Measurements from ENCODE around the gene IPO5. TPM values are rescaled to one million over a fixed set of nuclear protein-coding genes. Genes with fewer than 3 reads are reported as not detected.
"Not testable (repeated sequence)": the region's sequence is repeated elsewhere in the genome, so short reads cannot be mapped to it uniquely, and the experiment has no call there.

IPO5 gene
- total RNA-seq, 2 experiments from 2014 or later: 256 to 258 TPM

DNA sequence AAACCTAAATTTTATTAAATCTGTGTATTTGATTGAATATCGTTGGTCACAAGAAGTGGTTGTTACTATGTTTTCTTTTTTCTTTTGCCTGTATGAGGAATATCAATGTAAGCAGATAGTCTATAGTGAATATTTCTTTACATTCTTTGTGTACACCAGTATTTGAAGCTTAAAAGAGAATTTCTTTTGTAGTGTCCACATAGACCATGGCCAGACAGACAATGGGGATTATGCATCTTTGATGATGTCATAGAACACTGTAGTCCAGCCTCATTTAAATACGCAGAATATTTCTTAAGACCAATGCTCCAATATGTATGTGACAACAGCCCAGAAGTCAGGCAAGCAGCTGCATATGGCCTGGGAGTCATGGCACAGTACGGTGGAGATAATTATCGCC, 64.8 kb downstream of the IPO5 start:
- ATAC-seq (no peak), DNase-seq (no peak)
- no peaks in the 10 kb centered on the region for H3K27me3 Mint-ChIP-seq
- CTCF ChIA-PET: no interaction called here
- H3K4me1 Mint-ChIP-seq: no peaks in the 10 kb centered on the region
- H3K27ac Mint-ChIP-seq: no peak overlapping the region
- POLR2A ChIA-PET: no interaction called here
- no peak overlapping the region for H3K4me3 Mint-ChIP-seq
- H3K9me3 Mint-ChIP-seq (ENCODE audit: low read depth): no peaks in the 10 kb centered on the region
- intact Hi-C loops (cut with DNase I, micrococcal nuclease): no loop called here
- peaks cover 61% of the 10 kb centered on the region for H3K36me3 Mint-ChIP-seq (ENCODE audit: low read depth)

DNA sequence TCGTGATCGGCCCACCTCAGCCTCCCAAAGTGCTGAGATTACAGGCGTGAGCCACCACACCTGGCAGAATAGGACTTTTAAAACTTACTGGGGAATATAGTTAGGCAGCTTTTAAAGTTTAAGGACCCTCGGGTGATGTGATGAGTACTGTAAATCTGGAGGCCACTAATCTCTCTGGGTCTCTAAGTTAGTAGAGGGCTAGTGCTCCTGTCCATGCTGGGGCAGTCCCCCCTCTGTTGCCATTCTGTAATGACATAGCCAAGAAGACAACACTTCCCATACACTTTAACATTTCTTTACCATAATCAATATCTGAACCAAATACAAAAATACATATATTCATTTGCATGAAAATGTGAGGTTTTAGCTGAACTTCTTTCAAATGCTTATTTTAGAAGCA, 65.7 kb downstream of the IPO5 start:
- ChIA-PET POLR2A (no interaction called here), CTCF (no interaction called here)
- ATAC-seq: no peak
- intact Hi-C loops (cut with DNase I, micrococcal nuclease): no loop called here
- Mint-ChIP-seq H3K9me3 (ENCODE audit: low read depth) (no peaks in the 10 kb centered on the region), H3K36me3 (ENCODE audit: low read depth) (peaks cover 59% of the 10 kb centered on the region), H3K27me3 (no peaks in the 10 kb centered on the region), H3K4me3 (no peak overlapping the region), H3K4me1 (no peaks in the 10 kb centered on the region), H3K27ac (no peak overlapping the region)
- DNase-seq: no peak

DNA sequence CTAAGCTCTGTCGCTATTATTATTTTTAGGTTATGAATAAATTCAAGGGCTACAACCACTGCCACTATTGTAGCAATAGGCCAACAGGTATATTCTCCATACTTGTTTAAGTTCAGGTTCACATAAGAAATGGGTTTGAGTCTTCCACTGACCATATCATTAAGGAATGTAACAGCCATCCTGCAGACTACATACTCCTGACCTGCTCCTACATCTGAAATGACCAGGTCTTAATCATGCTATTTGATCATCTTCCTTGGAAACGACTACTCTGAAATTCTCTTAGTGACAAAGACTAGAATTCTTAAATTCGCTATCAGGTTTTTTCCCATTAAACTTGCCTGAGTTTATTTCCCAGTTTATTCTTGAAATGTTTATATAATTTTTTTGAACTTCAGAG, 66.8 kb downstream of the IPO5 start:
- ATAC-seq: no peak
- no peaks in the 10 kb centered on the region for H3K27me3 Mint-ChIP-seq
- H3K27ac Mint-ChIP-seq: no peak overlapping the region
- ChIA-PET CTCF (no interaction called here), POLR2A (interaction anchor here (0.7 kb wide), 1 partner anchor 1395 kb away, joined by 4 read pairs; no protein-coding TSS in a partner anchor)
- H3K36me3 Mint-ChIP-seq (ENCODE audit: low read depth): peaks cover 54% of the 10 kb centered on the region
- H3K4me3 Mint-ChIP-seq: no peak overlapping the region
- DNase-seq: no peak
- intact Hi-C loops (cut with DNase I, micrococcal nuclease): loop anchor here in 1 of 2 experiments (10.0 kb wide), 1 partner anchor 655 kb away; no protein-coding TSS in a partner anchor
- H3K9me3 Mint-ChIP-seq (ENCODE audit: low read depth): no peaks in the 10 kb centered on the region
- H3K4me1 Mint-ChIP-seq: no peaks in the 10 kb centered on the region

DNA sequence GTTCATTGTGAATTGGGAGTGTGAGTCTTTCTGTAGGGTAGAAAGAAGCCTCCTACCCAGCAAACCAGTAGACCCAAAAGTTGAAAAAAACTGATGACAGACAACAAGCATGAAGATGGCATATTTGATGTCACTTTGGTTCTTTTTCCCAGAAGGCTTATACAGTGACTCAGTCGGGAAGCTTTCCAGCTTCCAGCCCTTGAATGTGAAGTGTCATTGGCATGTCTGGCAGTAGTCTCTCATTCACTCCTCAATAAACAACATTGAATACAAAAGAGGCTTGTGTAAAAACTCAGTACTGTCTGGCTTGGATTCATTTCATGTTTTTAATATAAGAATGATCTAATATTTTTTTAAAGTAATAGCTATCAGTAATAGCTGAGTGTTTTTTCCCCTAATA, 68.7 kb downstream of the IPO5 start:
- DNase-seq (no peak), ATAC-seq (no peak)
- Mint-ChIP-seq H3K9me3 (ENCODE audit: low read depth) (no peaks in the 10 kb centered on the region), H3K4me1 (no peaks in the 10 kb centered on the region), H3K4me3 (no peak overlapping the region), H3K27ac (no peak overlapping the region), H3K36me3 (ENCODE audit: low read depth) (peaks cover 41% of the 10 kb centered on the region), H3K27me3 (no peaks in the 10 kb centered on the region)
- ChIA-PET CTCF (no interaction called here), POLR2A (no interaction called here)
- intact Hi-C loops (cut with DNase I, micrococcal nuclease): loop anchor here in 1 of 2 experiments (10.0 kb wide), 1 partner anchor 653 kb away; no protein-coding TSS in a partner anchor

DNA sequence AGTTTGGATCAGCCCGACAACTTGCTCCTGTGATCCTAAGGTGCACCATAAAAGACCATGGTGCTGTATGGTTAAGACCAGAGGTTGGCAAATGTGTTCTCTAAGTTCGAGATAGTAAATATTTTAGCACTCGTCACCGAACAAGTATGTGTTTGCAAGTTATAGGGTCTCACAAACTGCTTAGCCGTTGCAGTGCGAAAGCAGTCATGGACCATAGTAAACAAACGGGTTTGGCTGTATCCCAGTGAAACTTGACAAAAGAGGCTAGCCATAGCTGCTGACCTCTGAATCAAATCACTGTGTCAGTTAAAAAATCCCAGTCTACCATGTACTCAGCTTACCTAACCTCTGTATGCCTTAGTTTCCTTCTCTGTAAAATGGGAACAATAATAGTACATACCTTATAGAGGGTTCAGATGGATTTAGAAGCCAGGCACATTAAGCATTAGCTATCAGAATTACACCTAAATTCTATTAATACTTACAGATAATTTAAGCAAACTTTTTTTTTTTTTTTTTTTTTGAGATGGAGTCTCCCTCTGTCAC, 72.1 kb downstream of the IPO5 start:
- ChIA-PET POLR2A (interaction anchor here (0.7 kb wide), 1 partner anchor 926 kb away, joined by 3 read pairs; no protein-coding TSS in a partner anchor), CTCF (no interaction called here)
- DNase-seq (no peak), ATAC-seq (no peak)
- intact Hi-C loops (cut with DNase I, micrococcal nuclease): loop anchor here in 1 of 2 experiments (10.0 kb wide), 1 partner anchor 649 kb away; no protein-coding TSS in a partner anchor
- Mint-ChIP-seq H3K4me3 (no peak overlapping the region), H3K9me3 (ENCODE audit: low read depth) (no peaks in the 10 kb centered on the region), H3K36me3 (ENCODE audit: low read depth) (peaks cover 20% of the 10 kb centered on the region), H3K4me1 (no peaks in the 10 kb centered on the region), H3K27me3 (no peaks in the 10 kb centered on the region), H3K27ac (no peak overlapping the region)

DNA sequence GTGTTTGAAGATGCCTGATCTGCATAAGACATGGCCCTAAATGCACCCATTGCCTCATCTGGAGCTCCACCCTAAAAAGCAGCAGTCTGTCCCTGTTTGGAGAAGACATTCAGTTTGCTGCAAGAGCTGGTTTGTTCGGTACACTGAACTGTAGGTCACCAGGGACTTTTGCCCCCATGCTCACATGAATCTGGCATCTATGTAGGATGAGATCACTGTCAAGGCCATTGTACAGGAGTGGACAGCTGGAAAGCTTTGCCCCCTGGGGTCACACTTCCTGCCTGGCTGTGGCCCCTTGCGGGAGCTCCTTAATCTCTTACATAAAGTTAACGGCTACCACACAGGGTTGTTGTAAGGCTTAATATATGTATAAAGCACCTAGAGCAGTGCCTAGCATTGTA, 73.0 kb downstream of the IPO5 start:
- H3K27me3 Mint-ChIP-seq: no peaks in the 10 kb centered on the region
- no peak overlapping the region for H3K4me3 Mint-ChIP-seq
- intact Hi-C loops (cut with DNase I, micrococcal nuclease): loop anchor here in 1 of 2 experiments (10.0 kb wide), 1 partner anchor 648 kb away; no protein-coding TSS in a partner anchor
- DNase-seq: no peak
- no peak for ATAC-seq
- CTCF ChIA-PET: no interaction called here
- POLR2A ChIA-PET: interaction anchor here (0.6 to 0.7 kb wide), 2 partner anchors 46 to 927 kb away, joined by 3 to 6 read pairs; no protein-coding TSS in a partner anchor
- H3K9me3 Mint-ChIP-seq (ENCODE audit: low read depth): no peaks in the 10 kb centered on the region
- no peaks in the 10 kb centered on the region for H3K4me1 Mint-ChIP-seq
- peaks cover 15% of the 10 kb centered on the region for H3K36me3 Mint-ChIP-seq (ENCODE audit: low read depth)
- no peak overlapping the region for H3K27ac Mint-ChIP-seq

DNA sequence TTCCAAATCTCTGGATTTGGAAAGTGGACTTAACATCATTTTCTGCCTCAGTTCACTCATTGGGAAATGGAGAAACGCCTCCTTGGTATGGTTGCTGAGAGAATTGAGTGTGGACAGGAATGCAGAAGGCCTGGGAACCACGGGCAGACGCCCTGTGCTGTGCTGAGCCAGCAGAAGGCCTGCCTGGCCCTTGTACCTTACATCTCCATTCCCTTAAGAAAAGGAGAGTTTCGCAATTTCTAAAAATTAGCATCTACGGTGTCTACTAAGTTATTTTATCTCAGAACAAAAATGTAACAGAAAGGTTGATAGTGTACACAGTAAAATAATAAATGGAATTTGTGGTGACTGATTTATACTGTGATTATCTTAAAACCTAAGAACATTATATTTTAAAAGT, 78.7 kb downstream of the IPO5 start:
- ATAC-seq: no peak
- Mint-ChIP-seq H3K4me3 (no peak overlapping the region), H3K27ac (no peak overlapping the region), H3K27me3 (peaks cover 2% of the 10 kb centered on the region), H3K36me3 (ENCODE audit: low read depth) (no peaks in the 10 kb centered on the region), H3K9me3 (ENCODE audit: low read depth) (no peaks in the 10 kb centered on the region), H3K4me1 (no peaks in the 10 kb centered on the region)
- intact Hi-C loops (cut with DNase I, micrococcal nuclease): loop anchor here in 1 of 2 experiments (5.0 kb wide), 1 partner anchor 640 kb away; no protein-coding TSS in a partner anchor
- CTCF ChIA-PET: no interaction called here
- no peak for DNase-seq
- POLR2A ChIA-PET: no interaction called here

DNA sequence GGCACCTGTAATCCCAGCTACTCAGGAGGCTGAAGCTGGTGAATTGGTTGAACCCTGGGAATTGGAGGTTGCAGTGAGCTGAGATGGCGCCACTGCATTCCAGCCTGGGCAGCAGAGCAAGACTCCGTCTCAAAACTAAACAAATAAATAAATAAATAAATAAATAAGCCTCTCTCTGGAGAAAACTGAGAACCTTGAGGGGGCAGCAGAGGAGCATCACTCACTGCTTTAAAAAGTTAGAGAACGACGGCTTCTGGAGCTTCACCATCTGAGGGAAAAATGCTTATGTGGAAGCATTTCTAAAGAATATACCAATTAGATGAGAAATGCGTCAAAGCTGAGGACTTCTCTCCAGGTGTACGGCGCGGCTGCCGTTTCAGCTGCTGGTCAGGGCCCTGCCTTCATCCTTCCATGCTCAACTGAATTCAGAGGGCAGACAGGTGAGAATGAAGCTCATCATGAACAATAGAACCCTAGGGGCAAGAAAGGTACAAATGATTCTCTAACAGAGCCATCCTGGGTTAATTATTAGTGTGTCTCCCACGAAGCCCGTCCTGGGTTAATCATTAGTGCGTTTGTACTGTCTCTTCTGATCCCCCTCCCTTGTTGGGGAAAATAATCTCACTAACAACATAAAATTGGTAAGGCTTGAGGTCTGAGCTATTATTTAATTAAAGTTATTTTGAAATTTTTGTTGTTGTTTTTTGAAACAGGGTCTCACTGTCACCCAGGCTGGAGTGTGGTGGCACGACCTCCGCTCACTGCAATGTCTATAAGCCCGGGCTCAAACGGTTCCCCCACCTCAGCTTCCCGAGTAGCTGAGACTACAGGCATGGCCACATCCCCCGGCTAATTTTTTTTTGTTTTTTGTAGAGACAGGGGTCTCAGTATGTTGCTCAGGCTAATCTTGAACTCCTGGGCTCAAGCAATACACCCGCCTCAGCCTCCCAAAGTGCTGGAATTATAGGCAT, 80.1 kb downstream of the IPO5 start:
- H3K27ac Mint-ChIP-seq: no peak overlapping the region
- no peaks in the 10 kb centered on the region for H3K4me1 Mint-ChIP-seq
- ChIA-PET CTCF (interaction anchor here (0.7 kb wide), 1 partner anchor 70 kb away, joined by 3 read pairs; no protein-coding TSS in a partner anchor), POLR2A (no interaction called here)
- DNase-seq: no peak
- no peak overlapping the region for H3K4me3 Mint-ChIP-seq
- intact Hi-C loops (cut with DNase I, micrococcal nuclease): loop anchor here in 1 of 2 experiments (5.0 kb wide), 1 partner anchor 639 kb away; no protein-coding TSS in a partner anchor
- H3K36me3 Mint-ChIP-seq (ENCODE audit: low read depth): no peaks in the 10 kb centered on the region
- peaks cover 2% of the 10 kb centered on the region for H3K27me3 Mint-ChIP-seq
- no peaks in the 10 kb centered on the region for H3K9me3 Mint-ChIP-seq (ENCODE audit: low read depth)
- no peak for ATAC-seq

DNA sequence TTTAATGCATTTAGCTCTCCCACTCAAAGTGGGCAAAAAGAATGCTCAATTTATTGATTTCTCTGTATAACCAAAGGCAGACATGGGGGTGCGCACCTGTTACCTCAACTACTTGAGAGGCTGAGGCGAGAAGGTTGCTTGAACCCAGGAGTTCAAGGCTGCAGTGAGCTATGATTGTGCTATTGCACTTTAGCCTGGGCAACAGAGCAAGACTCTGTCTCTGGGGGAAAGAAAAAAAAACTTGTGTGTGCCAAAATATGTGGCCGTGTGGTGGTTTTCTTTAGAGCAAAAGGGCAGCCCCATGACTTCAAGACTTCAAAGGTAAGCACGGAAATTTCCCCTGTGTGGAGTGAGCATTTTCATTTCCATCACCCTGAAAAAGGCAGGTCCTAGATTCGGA, 81.9 kb downstream of the IPO5 start:
- ATAC-seq (no peak), DNase-seq (no peak)
- ChIA-PET CTCF (no interaction called here), POLR2A (no interaction called here)
- H3K4me3 Mint-ChIP-seq: no peak overlapping the region
- intact Hi-C loops (cut with DNase I, micrococcal nuclease): no loop called here
- no peaks in the 10 kb centered on the region for H3K36me3 Mint-ChIP-seq (ENCODE audit: low read depth)
- no peaks in the 10 kb centered on the region for H3K9me3 Mint-ChIP-seq (ENCODE audit: low read depth)
- H3K4me1 Mint-ChIP-seq: no peaks in the 10 kb centered on the region
- H3K27me3 Mint-ChIP-seq: peaks cover 2% of the 10 kb centered on the region
- H3K27ac Mint-ChIP-seq: no peak overlapping the region

DNA sequence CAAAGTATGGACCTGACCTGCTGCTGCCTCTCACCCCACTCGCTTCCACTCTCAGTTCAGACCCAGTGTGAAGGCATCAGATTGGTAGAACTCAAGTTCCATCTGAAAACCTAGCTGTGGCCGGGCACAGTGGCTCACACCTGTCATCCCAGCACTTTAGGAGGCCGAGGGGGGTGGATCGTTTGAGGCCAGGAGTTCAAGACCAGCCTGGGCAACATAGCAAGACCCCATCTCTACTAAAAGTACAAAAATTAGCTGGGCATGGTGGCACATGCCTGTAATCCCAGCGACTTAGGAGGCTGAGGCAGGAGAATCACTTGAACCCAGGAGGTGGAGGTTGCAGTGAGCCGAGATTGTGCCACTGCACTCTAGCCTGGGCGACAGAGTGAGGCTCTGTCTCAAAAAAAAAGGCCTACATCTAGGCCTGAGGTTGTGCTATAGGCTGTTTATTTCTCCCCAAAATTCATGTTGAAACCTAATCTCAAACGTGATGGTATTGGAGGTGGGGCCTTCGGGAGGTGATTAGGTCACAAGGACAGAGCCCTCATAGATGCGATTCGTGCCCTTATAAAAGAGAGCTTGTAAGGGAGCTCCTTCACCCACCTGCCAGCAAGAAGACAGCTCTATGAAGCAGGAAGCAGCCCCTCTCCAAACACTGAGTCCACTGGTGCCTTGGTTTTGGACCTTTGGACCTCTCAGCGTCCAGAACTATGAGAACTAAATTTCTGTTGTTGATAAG, 83.3 kb downstream of the IPO5 start:
- H3K36me3 Mint-ChIP-seq (ENCODE audit: low read depth); DNase-seq; ATAC-seq; POLR2A ChIA-PET; H3K27me3 Mint-ChIP-seq; H3K27ac Mint-ChIP-seq; H3K4me1 Mint-ChIP-seq; H3K4me3 Mint-ChIP-seq; intact Hi-C loops (cut with DNase I, micrococcal nuclease); H3K9me3 Mint-ChIP-seq (ENCODE audit: low read depth): not testable (repeated sequence)
- CTCF ChIA-PET: interaction anchor here (0.6 kb wide), 1 partner anchor 722 kb away, joined by 5 read pairs; no protein-coding TSS in a partner anchor

DNA sequence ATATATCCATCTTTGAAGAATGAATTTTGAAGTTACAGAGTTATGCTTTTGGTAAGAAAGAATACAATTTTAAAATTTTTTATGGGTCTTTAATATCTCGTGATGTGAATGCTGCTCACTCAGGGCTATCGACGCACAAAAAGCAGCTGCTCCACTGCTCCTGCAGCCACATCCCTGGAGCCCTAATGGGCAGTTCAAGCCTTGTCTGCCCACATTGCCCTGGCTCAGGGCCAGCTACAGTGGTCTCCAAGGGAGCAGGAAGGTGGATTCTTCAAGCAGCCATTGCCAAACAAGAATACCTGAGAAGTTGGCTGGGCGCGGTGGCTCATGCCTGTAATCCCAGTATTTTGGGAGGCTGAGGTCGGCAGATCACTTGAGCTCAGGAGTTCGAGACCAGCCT, 85.8 kb downstream of the IPO5 start:
- intact Hi-C loops (cut with DNase I, micrococcal nuclease): no loop called here
- POLR2A ChIA-PET: no interaction called here
- H3K4me1 Mint-ChIP-seq: no peaks in the 10 kb centered on the region
- CTCF ChIA-PET: interaction anchor here (0.7 kb wide), 1 partner anchor 691 kb away, joined by 3 read pairs; no protein-coding TSS in a partner anchor
- no peaks in the 10 kb centered on the region for H3K36me3 Mint-ChIP-seq (ENCODE audit: low read depth)
- H3K4me3 Mint-ChIP-seq: no peak overlapping the region
- H3K27me3 Mint-ChIP-seq: peaks cover 2% of the 10 kb centered on the region
- no peak for DNase-seq
- no peaks in the 10 kb centered on the region for H3K9me3 Mint-ChIP-seq (ENCODE audit: low read depth)
- ATAC-seq: no peak
- H3K27ac Mint-ChIP-seq: no peak overlapping the region

Data from activated CD4-positive, alpha-beta T cell treated with anti-CD3 and anti-CD28 coated beads for 36 hours (primary cell).